ENCODE results near the gene MEGF9.

MEGF9 gene

DNA sequence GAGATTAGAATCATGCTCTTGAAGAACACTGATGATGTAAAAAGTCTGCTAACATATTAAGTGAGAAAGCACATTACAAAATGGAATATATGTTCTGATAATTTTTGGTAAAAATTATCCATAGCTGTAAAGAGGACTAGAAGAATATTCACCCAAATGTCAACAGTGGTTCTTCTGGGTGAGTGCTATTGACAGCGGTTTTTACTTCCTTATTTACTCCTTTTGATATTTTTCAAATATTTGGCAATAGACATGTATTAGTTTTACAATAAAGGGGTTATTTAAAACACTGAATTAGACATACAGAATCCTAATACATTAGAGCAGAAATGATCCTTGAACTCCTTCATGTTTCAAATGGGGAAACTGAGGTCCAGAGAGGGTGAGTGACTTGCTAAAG is 26.9 kb upstream of the MEGF9 start:
- DNase-seq (ENCODE audit: low spot score): no peak
- TF ChIP-seq, protein P1, sequence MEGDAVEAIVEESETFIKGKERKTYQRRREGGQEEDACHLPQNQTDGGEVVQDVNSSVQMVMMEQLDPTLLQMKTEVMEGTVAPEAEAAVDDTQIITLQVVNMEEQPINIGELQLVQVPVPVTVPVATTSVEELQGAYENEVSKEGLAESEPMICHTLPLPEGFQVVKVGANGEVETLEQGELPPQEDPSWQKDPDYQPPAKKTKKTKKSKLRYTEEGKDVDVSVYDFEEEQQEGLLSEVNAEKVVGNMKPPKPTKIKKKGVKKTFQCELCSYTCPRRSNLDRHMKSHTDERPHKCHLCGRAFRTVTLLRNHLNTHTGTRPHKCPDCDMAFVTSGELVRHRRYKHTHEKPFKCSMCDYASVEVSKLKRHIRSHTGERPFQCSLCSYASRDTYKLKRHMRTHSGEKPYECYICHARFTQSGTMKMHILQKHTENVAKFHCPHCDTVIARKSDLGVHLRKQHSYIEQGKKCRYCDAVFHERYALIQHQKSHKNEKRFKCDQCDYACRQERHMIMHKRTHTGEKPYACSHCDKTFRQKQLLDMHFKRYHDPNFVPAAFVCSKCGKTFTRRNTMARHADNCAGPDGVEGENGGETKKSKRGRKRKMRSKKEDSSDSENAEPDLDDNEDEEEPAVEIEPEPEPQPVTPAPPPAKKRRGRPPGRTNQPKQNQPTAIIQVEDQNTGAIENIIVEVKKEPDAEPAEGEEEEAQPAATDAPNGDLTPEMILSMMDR (IDR thresholded peaks at IDR 0.05; ENCODE audit: borderline replicate concordance, control extremely low read depth, extremely low read depth, insufficient read depth, missing control alignments): no peak
- in situ Hi-C loops (cut with MboI; ENCODE audit: low sequenced_read_pairs, unreplicated experiment): no loop called here

DNA sequence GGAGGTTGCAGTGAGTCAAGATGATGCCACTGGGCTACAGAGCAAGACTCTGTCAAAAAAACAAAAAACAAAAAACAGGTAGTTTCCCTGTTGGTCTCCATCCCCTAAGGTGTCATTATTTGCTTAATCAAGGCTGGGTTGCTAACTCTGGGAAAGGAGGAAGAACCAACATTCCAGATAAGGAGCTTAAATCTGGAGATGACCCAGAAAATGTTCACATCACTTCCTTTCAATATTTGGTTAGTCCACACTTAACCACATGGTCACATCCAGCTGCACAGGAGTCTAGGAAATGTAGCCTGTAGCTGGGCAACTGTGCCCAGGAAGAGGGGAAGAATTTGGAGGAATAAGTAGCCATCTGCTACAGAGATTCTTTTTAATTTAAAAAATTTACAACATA is 25.9 kb upstream of the MEGF9 start:
- TF ChIP-seq, protein P1 (IDR thresholded peaks at IDR 0.05; ENCODE audit: borderline replicate concordance, control extremely low read depth, extremely low read depth, insufficient read depth, missing control alignments): no peak
- in situ Hi-C loops (cut with MboI; ENCODE audit: low sequenced_read_pairs, unreplicated experiment): no loop called here
- DNase-seq (ENCODE audit: low spot score): no peak

DNA sequence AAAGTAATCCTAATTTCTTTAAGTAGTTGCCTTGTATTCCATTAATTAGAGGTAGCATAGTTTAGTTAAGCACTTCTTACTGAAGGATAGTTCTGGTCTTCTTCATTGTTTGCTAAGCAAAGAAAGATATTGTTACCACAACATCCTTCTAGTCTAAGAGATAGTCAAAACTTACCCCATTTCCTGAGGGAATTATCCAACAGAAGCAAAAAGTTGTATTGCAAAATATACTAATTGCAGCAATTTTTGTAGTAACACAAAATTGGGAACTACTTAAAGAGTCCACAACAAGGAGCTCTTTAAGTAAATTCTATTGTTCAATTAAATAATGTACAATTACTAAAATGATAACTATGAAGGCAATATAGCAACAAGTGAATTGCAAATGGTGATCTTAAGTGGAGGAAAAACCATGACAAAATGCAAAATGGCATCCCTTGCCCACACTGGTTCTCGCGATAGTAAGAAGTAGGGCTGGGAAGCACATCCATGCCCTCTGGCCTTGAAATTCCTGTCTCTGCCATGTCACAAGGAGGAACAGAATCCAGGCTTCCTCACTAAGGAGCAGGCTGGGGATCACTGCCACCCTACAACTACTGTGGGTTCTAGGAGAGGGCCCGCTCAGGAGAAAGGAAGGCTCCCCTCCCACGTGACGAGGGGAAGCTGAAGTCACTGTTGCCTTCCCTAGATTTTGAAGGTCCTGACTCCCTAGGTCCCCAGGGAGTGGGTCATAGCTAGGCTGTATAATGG is 23.3 kb upstream of the MEGF9 start:
- in situ Hi-C loops (cut with MboI; ENCODE audit: low sequenced_read_pairs, unreplicated experiment): no loop called here
- TF ChIP-seq, protein P1 (IDR thresholded peaks at IDR 0.05; ENCODE audit: borderline replicate concordance, control extremely low read depth, extremely low read depth, insufficient read depth, missing control alignments): no peak
- no peak for DNase-seq (ENCODE audit: low spot score)

DNA sequence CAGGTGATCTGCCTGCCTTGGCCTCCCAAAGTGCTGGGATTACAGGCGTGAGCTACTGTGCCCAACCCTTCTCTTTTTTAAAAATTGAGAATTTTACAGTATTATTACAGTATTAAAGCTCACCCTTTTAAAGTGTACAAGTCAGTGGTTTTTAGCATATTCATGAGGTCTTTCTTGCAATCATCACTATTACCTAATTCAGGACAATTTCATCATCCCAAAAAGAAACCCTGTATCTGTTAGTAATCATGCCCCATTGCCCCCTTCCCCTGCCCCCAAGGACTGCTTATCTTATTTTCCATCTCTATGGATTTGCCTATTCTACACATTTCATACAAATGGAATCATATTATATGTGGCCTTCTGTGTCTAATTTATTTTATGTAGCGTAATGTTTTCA is 22.6 kb upstream of the MEGF9 start:
- in situ Hi-C loops (cut with MboI; ENCODE audit: low sequenced_read_pairs, unreplicated experiment): no loop called here
- TF ChIP-seq, protein P1 (IDR thresholded peaks at IDR 0.05; ENCODE audit: borderline replicate concordance, control extremely low read depth, extremely low read depth, insufficient read depth, missing control alignments): no peak
- no peak for DNase-seq (ENCODE audit: low spot score)

DNA sequence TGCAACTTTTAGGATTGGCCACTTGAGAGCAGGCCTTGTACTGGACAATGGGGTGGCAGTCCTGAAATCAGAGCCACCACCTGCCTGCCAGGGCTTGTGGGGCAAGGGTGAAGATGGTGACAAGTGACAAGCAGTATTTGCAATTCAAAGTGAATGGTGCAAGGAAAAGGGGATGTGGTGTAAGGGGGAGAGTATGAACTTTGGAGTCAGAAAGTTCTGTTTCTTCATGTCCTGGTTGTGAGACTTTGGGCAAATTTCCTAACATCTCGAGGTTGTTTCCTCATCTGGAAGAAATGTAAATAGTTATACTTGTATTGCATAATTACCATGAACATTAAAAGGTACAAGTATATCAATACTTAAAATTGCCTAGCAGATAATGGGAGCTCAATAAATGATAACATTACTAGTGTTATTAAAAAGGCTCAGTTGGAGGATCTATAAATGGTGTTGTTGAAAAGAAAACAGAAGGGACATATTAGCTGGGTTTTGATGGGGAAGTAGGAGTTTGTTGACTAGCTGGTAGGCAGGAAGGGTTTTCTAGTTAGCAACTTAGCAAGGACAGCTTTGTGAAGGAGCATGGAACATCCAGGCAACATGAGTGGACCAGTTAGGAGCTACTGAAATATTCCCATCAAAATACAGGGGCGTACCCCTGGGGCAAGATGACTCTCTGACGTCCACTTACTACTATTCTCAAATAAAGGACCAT is 21.3 kb upstream of the MEGF9 start:
- in situ Hi-C loops (cut with MboI; ENCODE audit: low sequenced_read_pairs, unreplicated experiment): no loop called here
- TF ChIP-seq, protein P1 (IDR thresholded peaks at IDR 0.05; ENCODE audit: borderline replicate concordance, control extremely low read depth, extremely low read depth, insufficient read depth, missing control alignments): no peak
- no peak for DNase-seq (ENCODE audit: low spot score)

DNA sequence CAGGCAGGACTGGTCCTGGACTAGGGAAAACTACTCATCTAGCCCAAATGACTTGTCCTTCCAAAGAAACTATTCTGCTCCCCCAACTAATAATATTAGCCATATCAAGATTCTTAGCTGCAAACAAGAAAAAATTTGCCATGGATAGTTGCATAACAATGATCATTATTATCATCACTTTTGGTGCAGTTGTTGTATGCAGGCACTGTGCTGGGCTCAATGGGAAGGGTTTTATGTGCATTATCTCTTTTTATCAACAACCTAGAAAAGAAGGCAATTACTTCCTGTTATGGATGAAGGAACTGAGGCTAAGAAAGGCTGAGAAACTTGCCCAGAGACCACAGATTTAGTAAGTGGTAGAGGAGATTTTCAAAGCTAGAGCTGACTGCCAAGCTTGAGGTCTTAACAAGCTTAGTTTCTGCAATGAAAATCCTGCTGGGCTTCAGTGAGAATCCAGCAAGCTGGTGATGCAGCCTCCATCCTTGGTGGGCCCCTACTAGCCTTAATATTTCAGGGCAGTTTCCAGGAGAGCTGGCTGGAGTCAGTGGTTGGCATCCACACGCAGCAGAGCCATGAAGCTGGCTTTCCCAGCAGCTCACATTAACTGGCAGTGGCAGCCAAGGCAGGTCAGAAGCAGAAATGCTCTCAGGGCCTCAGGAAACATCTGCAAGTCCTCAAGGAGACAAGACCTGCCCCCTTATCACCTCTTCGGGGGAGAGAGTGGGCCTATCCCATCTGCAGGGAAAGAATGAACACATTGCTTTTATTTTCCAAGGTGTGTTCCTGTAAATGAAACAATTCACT is 20.5 kb upstream of the MEGF9 start:
- TF ChIP-seq, protein P1 (IDR thresholded peaks at IDR 0.05; ENCODE audit: borderline replicate concordance, control extremely low read depth, extremely low read depth, insufficient read depth, missing control alignments): no peak
- in situ Hi-C loops (cut with MboI; ENCODE audit: low sequenced_read_pairs, unreplicated experiment): no loop called here
- no peak for DNase-seq (ENCODE audit: low spot score)

All from GM13976 (cell line).